PC-3 (cell line): Measurements from ENCODE around the gene EPGN. TPM values are rescaled to one million over a fixed set of nuclear protein-coding genes. Genes with fewer than 3 reads are reported as not detected.

Experiments
- ATAC-seq: fragments of 200-7000 bp; cut with Tn5 transposase; 2 replicates; pipeline ENCODE4 v1.9.1; 2020; ENCODE audit warnings: mild to moderate bottlenecking, moderate library complexity
- BruUV-seq: library from RNA; stranded (reverse); fragments of 400-500 nt; replicated peaks from 2 replicates; lab custom pipeline; 2021; lab: Mats Ljungman, UMichigan
- CTCF ChIA-PET: fragments of 300-600 bp; sonication (Branson Sonifier 250); formaldehyde crosslinking; loops from one replicate; lab custom pipeline; 2022; ENCODE audit warnings: antibody characterized with exemption; lab: Charles Lee
- POLR2A ChIA-PET: fragments of 300-600 bp; sonication (Branson Sonifier 250); formaldehyde crosslinking; loops from one replicate; lab custom pipeline; 2022; ENCODE audit warnings: antibody characterized with exemption; ENCODE audit not compliant: unreplicated experiment; lab: Charles Lee
- DNase-seq: peaks from one replicate; pipeline ENCODE4 v3.0.0-alpha.2; 2015
- H2AFZ ChIP-seq: fragments of 300-600 bp; sonication (generic); 2 replicates; pipeline ENCODE4 v1.6.0; 2016; ENCODE audit warnings: antibody characterized with exemption, low read length
- H3F3A ChIP-seq: fragments of 300-600 bp; sonication (generic); one replicate; pipeline ENCODE4 v1.6.0; 2017; ENCODE audit warnings: antibody characterized with exemption, low read length, control low read depth, mild to moderate bottlenecking; ENCODE audit not compliant: unreplicated experiment
- H3K27ac ChIP-seq: fragments of 300-600 bp; sonication (generic); 2 replicates; pipeline ENCODE4 v1.5.1; 2016; ENCODE audit warnings: mild to moderate bottlenecking, low read length
- H3K27me3 ChIP-seq: fragments of 300-600 bp; sonication (generic); 2 replicates; pipeline ENCODE4 v1.6.1; 2016; ENCODE audit warnings: low read length, mixed read lengths
- H3K36me3 ChIP-seq: fragments of 300-600 bp; sonication (generic); 2 replicates; pipeline ENCODE4 v1.6.1; 2016; ENCODE audit warnings: low read depth, mixed run types, low read length, mixed read lengths
- H3K4me1 ChIP-seq: fragments of 300-600 bp; sonication (generic); 2 replicates; pipeline ENCODE4 v1.5.1; 2016; ENCODE audit warnings: low read length; ENCODE audit not compliant: insufficient read depth
- H3K4me2 ChIP-seq: fragments of 300-600 bp; sonication (generic); 2 replicates; pipeline ENCODE4 v1.6.0; 2016; ENCODE audit warnings: low read length
- H3K4me3 ChIP-seq: fragments of 300-600 bp; sonication (generic); 2 replicates; pipeline ENCODE4 v1.5.1; 2016; ENCODE audit warnings: mild to moderate bottlenecking, low read length, mixed read lengths
- H3K79me2 ChIP-seq: fragments of 300-600 bp; sonication (generic); 2 replicates; pipeline ENCODE4 v1.6.1; 2017; ENCODE audit warnings: low read length, mixed read lengths
- H3K9ac ChIP-seq: fragments of 300-600 bp; sonication (generic); 2 replicates; pipeline ENCODE4 v1.6.0; 2016; ENCODE audit warnings: mild to moderate bottlenecking, low read length
- H3K9me2 ChIP-seq: fragments of 300-600 bp; sonication (generic); replicated peaks from 2 replicates; pipeline ENCODE4 v1.6.1; 2016; ENCODE audit warnings: mixed run types, low read length, mixed read lengths
- H3K9me3 ChIP-seq: fragments of 300-600 bp; sonication (generic); 2 replicates; pipeline ENCODE4 v1.6.1; 2016; ENCODE audit warnings: low read length, mixed read lengths
- H4K20me1 ChIP-seq: fragments of 300-600 bp; sonication (generic); 2 replicates; pipeline ENCODE4 v1.6.1; 2016; ENCODE audit warnings: low read length, mixed read lengths
- EZH2 ChIP-seq: fragments of 300-600 bp; sonication (generic); IDR thresholded peaks from one replicate; pipeline ENCODE4 v1.6.1; 2017; ENCODE audit warnings: antibody characterized with exemption, mild to moderate bottlenecking, low read length; ENCODE audit not compliant: unreplicated experiment
- EZH2phosphoT487 ChIP-seq: fragments of 300-600 bp; sonication (generic); IDR thresholded peaks from 2 replicates; pipeline ENCODE4 v1.6.1; 2018; ENCODE audit warnings: mild to moderate bottlenecking, antibody characterized with exemption, low read length, borderline replicate concordance
- intact Hi-C: fragments of 100-400 bp; cut with micrococcal nuclease; formaldehyde crosslinking; loops from 2 replicates; pipeline ENCODE4 v1.9.0; 2023
- total RNA-seq: library from RNA; depleted of rRNA; stranded (reverse); fragments of >200 nt; gene quantifications from 2 replicates; pipeline ENCODE4 v1.2.3, GENCODE V29; 2014
- TF ChIP-seq, protein P1 (sequence below): fragments of 300-600 bp; sonication (generic); conservative IDR thresholded peaks from 2 replicates; pipeline ENCODE4 v1.5.1; 2017; ENCODE audit warnings: antibody characterized with exemption, low read depth, mild to moderate bottlenecking, low read length

The EPGN gene
- total RNA-seq, 1 experiment from 2014 or later = 98.0 TPM

GRCh38 chr4:74266081-74266480, 42.2 kb upstream of the EPGN start:
- TF ChIP-seq EZH2 (no peak), EZH2phosphoT487 (no peak)
- TF ChIP-seq, protein P1, sequence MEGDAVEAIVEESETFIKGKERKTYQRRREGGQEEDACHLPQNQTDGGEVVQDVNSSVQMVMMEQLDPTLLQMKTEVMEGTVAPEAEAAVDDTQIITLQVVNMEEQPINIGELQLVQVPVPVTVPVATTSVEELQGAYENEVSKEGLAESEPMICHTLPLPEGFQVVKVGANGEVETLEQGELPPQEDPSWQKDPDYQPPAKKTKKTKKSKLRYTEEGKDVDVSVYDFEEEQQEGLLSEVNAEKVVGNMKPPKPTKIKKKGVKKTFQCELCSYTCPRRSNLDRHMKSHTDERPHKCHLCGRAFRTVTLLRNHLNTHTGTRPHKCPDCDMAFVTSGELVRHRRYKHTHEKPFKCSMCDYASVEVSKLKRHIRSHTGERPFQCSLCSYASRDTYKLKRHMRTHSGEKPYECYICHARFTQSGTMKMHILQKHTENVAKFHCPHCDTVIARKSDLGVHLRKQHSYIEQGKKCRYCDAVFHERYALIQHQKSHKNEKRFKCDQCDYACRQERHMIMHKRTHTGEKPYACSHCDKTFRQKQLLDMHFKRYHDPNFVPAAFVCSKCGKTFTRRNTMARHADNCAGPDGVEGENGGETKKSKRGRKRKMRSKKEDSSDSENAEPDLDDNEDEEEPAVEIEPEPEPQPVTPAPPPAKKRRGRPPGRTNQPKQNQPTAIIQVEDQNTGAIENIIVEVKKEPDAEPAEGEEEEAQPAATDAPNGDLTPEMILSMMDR = no peak
- DNase-seq (peak; percentile 68), ATAC-seq (peak; percentile 7; the same call in 1 of the 2 replicates)
- H3K4me1 ChIP-seq = peaks cover 42% of the 10 kb centered on the region
- H4K20me1 ChIP-seq = no peaks in the 10 kb centered on the region
- no peak overlapping the region for H3K4me3 ChIP-seq
- peak overlapping the region; percentile 95 for H3K27ac ChIP-seq
- no peaks in the 10 kb centered on the region for H3K9me2 ChIP-seq
- H3K9ac ChIP-seq = no peak overlapping the region
- no TSS peak for BruUV-seq
- H3K36me3 ChIP-seq = no peaks in the 10 kb centered on the region
- POLR2A ChIA-PET = no interaction called here
- H3K4me2 ChIP-seq = 0 out of 2 replicates have a peak overlapping the region, but pooled peaks have one; percentile 2
- H3F3A ChIP-seq = peaks cover 10% of the 10 kb centered on the region
- CTCF ChIA-PET = no interaction called here
- H3K27me3 ChIP-seq = no peaks in the 10 kb centered on the region
- intact Hi-C loops = no loop called here
- H3K9me3 ChIP-seq = no peaks in the 10 kb centered on the region
- H3K79me2 ChIP-seq = no peaks in the 10 kb centered on the region
- H2AFZ ChIP-seq = no peak overlapping the region

DNA sequence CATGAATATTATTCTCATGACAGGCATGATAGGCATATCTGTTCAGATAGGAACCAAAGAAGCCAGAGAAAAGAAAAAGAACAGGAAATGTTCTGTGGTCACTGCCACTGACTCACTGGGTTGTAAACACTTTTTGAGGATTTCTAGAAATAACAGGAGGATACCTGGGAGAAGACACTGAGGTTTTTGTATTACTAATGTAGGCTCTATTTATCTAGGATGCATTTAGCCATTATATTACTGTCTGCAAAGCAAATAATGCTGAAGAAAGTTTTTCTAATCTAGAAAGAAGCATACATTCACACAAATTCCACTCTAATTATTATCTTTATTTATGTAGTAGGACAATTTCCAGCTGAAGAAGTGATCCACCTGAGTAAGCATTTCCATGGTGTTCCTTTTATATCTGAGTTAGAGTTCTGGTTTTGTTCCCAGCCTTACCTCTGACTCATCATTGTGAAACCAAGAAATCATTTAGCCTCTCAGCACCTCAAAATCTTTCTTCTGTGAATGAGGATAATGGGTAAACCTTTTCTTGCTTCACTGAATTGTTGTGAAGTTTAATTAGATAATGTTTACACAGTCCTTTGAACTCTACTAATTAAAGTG, 40.2 kb upstream of the EPGN start:
- no peaks in the 10 kb centered on the region for H3K9me2 ChIP-seq
- DNase-seq (peak; percentile 94), ATAC-seq (peak; percentile 94)
- H2AFZ ChIP-seq = 0 out of 2 replicates have a peak overlapping the region, but pooled peaks have one; percentile 4
- BruUV-seq = no TSS peak
- peak overlapping the region; percentile 14; the same call in 1 of the 2 replicates for H3K4me3 ChIP-seq
- no peak for TF ChIP-seq EZH2
- no peak for TF ChIP-seq EZH2phosphoT487
- TF ChIP-seq, protein P1 = no peak
- H3K4me1 ChIP-seq = peaks cover 42% of the 10 kb centered on the region
- no peaks in the 10 kb centered on the region for H4K20me1 ChIP-seq
- H3K27ac ChIP-seq = peak overlapping the region; percentile 95
- no peaks in the 10 kb centered on the region for H3K27me3 ChIP-seq
- H3K9ac ChIP-seq = peak overlapping the region; percentile 73
- H3K4me2 ChIP-seq = peak overlapping the region; percentile 75
- CTCF ChIA-PET = interaction anchor here (0.5 kb wide), 1 partner anchor 40 kb away, joined by 3 read pairs; no protein-coding TSS in a partner anchor
- intact Hi-C loops = loop anchor here (1.0 kb wide), 2 partner anchors 37 to 40 kb away; partner anchors contain the start of gene EPGN
- no peaks in the 10 kb centered on the region for H3K36me3 ChIP-seq
- H3K79me2 ChIP-seq = no peaks in the 10 kb centered on the region
- POLR2A ChIA-PET = no interaction called here
- no peaks in the 10 kb centered on the region for H3K9me3 ChIP-seq
- peaks cover 10% of the 10 kb centered on the region for H3F3A ChIP-seq

DNA sequence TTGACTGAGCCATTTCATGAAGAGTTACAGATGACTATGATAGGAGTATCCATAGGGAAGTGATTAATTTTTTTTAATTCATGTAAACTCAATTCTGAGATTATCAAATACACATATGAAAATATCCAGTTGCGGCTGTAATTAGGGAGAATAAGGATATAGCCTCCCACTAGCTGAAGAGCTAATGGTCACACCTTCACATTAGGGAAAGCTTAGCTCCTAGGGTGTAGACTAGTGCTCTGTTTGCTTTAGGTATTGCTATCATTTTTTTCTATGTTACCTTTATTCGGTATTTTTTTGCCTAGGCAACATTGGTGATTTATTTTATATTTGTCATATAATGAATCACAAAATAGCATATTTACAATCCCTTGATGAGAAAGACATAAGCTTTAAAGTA, 39.6 kb upstream of the EPGN start:
- Histone ChIP-seq H3K79me2 (no peaks in the 10 kb centered on the region), H3K36me3 (no peaks in the 10 kb centered on the region), H3F3A (peaks cover 10% of the 10 kb centered on the region), H2AFZ (0 out of 2 replicates have a peak overlapping the region, but pooled peaks have one; percentile 4), H3K4me3 (peak overlapping the region; percentile 14; the same call in 1 of the 2 replicates), H3K27ac (peak overlapping the region; percentile 95), H3K4me1 (peaks cover 42% of the 10 kb centered on the region), H4K20me1 (no peaks in the 10 kb centered on the region), H3K9me2 (no peaks in the 10 kb centered on the region), H3K4me2 (peak overlapping the region; percentile 75), H3K9me3 (no peaks in the 10 kb centered on the region), H3K9ac (peak overlapping the region; percentile 73), H3K27me3 (no peaks in the 10 kb centered on the region)
- DNase-seq (peak; percentile 58), ATAC-seq (peak; percentile 35)
- TF ChIP-seq EZH2 = no peak
- TF ChIP-seq, protein P1 = no peak
- TF ChIP-seq EZH2phosphoT487 = no peak
- ChIA-PET CTCF (interaction anchor here (0.5 kb wide), 1 partner anchor 40 kb away, joined by 3 read pairs; no protein-coding TSS in a partner anchor), POLR2A (no interaction called here)
- BruUV-seq = no TSS peak
- intact Hi-C loops = loop anchor here (1.0 kb wide), 2 partner anchors 37 to 40 kb away; partner anchors contain the start of gene EPGN
